NK-92 treated with Interleukin-12 subunit alpha and Interleukin-12 subunit beta, amount 100 ng/mL, for 24 hours (cell line): ENCODE measurements around the gene CLCN4.

Experiments
- DNase-seq: peaks from one replicate; lab custom pipeline; 2025; lab: John Stamatoyannopoulos, UW

CLCN4 gene

DNA sequence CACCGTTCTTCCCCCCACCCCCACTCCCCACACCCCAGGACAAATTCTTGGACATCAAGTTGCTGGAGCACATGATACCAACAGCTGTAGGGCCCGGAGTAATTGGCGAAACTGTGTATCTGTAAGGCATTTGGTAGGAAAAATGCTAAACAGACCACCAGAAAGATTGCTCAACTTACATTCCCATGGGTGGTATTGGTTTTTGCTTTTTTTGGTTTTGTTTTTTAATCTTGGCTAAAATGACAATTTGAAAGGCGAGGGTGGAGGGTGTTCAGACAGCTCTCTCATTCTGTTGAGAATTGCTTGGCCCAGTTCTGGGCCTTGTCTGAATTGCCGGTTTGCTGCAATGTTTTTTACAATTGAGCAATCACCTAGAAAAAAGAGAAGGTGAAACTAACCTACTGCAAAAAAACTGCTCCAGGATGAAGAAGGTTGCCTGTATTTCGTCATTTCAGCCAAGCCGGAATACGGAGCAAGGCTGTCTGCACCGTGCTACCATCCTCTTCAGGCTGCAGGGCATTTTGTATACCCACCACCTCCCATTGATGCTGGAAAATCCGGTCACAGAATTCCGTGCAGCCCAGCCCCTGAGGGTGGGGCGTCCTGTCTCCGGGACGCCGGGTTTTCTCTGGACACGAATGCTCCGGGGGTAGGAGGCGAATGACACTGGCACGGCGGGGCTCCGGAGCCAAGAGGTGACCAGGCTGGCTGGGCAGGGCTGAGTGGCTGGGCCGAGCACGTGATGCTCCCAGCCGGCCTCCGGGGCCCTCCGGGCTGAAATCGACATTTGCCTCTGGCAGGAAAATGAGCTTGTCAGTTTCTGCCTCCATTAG, at the start of gene CLCN4:
TSS of gene CLCN4 (plus strand) at position 777 of the 833 bp plus-strand sequence. CDS start 28,058 bp downstream, outside the sequence.
- no peak for DNase-seq

DNA sequence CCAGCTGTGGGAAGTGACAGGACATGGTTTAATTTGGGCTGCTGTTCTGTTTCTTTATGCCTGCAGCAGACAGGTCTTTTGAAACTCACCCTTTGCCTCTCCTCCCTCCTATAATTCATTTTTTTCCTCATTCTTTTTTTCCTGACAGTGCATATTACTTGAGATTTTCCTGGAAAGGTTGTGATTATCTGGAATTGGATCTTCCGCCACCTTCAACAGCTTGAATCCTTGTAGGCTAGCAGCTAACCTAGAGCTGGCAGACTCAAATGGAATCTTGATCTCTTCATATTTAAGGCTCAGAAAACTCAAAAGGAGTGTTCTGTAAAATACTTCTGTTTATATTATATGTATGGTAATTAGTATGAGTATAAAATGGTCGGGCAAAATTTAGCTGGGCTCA, 49.3 kb upstream of the CLCN4 start:
- DNase-seq, result no peak

DNA sequence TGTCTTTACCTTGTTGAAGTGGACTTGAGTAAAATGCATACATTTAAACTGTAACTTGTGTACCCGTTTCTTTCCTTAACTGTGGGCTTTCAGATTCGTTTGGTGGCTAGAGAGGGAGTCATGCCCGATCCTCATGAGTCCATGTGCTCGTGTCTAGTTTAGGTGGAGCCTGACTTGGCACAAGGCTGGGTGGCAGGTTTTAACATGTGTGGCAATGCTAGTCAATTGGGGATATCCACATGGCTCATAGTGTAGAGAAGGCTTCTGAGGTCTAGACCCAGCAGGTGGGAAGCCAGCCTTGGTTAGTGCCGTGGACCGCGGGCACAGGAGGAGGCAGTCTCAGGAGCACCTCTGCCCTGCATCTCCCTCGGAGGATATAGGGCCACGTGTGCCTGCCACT, 48.5 kb upstream of the CLCN4 start:
- DNase-seq, result no peak

DNA sequence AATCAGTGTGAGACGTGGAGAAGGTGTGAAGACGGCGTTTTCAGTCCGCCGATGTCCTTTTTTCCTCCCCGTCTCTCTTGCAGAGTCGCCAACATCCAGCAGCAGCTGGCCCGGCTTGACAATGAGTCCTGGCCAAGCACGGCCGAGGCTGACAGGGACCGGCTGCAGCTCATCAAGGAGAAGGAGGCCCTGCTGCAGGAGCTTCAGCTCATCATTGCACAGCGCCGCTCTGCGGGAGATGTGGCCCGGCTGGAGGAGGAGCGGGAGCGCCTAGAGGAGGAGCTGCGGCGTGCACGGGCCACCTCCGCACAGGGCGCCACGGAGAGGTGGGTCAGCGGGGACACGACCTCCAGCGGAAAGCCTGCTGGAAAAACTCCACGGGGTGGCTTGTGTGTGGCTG, 47.1 kb upstream of the CLCN4 start:
- no peak for DNase-seq

DNA sequence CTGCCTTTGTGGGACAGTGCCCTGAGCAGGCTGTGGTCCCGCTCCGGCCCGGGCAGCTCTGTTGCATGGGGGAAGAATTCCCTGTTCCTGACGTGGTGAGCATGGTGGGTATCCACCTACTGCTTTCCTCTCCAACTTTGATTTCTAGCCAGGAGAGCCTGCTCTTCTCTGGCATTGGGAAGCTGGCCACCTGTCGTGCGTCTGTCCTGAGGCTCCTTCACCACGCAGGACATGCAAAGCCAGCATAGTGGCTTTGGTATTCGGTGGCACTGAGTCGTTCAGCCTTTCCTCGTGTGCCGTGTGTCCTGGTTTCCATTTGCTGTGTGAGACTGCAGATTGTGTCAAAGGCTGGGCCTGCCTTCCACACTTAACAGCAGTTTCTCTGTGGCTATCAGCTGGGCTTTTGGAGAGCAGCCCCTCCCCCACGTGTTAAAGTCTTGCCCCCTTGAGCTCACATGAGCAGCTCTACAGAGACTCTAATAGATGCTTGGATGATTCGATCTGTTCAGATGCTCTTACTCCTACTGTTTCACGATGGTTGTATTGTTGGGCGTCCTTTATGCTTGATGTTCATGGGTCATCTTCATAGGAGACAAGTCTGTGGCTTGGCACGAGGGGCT, 46.3 kb upstream of the CLCN4 start:
- DNase-seq, result peak; percentile 10

DNA sequence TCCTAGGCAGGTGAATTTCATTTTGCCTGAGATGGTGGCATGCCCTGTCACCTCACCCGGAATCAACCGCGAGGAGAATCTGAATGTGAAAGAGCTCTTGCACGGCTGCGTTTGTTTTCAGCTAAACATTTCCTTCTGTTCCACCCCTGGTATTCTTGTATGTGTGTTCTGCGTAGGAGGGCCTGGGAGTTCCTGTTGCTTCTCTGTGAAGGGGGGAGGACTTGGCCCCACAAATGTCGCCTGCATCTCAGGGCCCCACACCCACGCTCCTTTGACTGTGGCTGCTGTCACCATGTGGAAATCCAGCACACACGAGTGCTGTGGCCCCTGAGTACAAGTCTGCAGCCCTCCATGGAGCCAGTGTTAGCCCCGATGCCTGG, 45.8 kb upstream of the CLCN4 start:
- DNase-seq, result peak; percentile 54

DNA sequence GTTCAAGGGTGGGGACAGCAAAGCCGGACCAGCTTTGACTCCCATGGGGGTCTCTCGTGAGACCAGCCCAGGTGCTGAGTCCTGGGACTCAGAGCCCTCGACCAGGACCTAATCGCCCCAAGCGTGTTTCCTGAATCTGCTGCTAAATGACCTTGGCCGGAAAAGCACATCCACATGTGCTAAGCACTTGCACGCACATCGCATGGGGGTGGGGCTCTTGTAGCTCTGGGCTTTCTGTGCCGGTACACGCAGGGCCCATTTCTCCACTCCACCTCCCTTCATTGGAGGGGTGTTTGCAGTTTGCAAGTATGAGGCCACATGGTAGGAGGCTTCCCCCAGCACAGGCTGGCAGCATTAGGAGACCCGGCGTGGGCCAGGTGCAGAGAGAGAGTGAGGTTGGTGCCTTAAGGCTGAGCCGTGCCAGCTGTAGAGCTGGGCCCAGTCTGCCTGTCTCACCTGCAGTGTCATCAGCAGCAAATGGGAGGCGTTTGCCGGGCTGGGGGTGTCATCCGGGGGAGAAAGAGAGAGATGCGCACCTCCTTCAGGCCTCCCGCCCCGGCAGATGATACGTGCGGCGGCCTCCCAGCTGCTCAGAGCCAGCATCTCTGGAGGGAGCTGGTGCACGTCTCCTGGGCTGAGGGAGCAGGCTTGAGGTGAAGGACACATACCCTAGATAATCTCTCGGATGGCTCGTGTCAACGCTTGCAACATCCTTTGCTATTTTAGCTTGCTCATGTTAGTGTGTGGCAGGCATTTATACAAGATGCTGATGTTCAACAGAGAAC, 45.2 kb upstream of the CLCN4 start:
- DNase-seq, result peak; percentile 77

DNA sequence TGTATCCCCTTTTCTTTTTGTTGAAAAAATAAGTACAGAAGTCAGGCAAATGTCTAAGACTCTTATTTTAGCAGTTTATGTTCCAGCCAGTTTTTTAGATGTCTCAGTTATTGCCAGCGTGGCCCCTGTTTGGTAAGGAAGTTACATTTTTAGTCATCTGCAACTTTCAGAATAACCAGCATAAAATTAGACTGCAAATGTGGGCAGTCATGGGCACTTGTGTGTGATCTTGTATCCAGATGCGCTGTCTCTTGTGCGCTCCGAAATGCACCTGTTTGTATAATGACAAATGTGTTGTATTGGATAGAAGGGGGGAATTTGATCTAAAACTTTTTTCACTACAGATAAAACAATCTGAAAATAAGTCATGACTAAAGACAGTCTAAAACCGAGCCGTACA, 44.3 kb upstream of the CLCN4 start:
- no peak for DNase-seq

DNA sequence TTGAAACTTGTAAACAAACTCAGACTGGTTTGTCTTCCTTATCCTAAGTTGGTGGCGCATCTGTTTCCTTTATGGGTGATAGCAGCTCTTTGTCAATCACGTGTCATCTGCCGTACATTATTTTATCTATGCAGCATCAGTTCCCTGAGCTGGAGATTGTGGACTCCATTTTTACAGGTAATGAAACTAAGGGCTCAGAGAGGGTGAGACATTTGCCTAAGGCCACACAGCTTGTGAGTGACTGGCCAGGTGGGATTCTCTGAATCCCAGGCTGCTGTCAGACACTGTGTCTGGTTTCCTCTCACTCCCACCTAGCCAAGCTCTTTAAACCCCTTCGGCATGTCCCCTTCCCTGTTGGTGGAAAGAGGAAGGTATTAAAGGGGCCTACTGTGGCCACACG, 41.7 kb upstream of the CLCN4 start:
- no peak for DNase-seq

DNA sequence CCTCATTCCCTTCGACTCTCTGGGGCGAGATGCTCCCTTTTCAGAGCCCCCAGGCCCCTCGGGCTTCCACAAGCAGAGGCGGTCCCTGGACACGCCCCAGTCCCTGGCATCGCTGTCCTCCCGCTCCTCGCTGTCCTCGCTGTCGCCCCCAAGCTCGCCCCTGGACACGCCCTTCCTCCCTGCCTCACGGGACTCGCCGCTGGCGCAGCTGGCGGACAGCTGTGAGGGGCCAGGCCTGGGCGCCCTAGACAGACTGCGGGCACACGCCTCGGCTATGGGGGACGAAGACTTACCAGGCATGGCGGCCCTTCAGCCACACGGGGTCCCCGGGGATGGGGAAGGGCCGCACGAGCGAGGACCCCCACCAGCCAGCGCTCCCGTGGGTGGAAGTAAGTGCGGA, 39.5 kb upstream of the CLCN4 start:
- no peak for DNase-seq

DNA sequence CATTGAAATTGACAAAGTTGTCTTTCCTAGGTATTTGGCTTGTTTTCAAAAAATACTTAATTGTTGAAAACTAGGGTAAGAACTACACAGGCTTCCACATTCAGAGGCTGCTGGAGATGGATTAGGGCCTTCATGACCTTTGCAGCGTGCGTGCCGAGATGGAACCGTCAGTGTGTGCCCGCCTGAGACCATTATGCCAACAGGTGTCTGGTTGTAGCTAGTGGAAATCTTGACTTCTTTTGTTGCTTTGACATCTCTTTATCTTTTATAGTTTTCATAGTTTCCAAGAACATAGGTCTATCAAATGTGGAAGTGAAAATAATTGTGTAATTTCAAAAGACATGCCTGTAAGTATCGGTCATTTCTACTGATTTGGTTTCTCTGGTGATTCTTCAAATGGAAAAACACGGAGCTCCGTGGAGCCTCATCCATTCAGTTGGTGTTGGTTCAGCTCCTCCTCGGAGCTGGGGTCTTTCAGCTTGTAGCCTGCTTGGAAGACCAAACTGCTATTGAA, 38.9 kb upstream of the CLCN4 start:
- no peak for DNase-seq

DNA sequence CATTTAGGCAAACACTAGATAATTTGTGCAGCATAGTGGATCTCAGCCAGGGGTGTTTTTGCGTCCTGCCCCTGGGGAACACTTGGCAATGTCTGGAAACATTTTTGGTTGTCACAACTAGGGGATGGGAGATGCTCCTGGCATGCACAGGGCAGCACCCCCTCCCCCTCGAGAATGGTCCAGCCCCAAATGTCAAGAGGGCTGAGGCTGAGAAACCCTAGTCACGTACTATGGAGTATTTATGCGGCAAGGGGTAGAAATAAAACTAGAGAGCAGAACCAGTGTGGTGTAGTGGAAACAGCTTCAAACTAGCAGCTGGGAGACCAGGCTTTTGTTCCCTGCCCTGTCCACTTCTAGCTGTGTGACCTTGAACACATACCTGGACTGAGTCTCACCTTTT, 38.2 kb upstream of the CLCN4 start:
- DNase-seq, result no peak

DNA sequence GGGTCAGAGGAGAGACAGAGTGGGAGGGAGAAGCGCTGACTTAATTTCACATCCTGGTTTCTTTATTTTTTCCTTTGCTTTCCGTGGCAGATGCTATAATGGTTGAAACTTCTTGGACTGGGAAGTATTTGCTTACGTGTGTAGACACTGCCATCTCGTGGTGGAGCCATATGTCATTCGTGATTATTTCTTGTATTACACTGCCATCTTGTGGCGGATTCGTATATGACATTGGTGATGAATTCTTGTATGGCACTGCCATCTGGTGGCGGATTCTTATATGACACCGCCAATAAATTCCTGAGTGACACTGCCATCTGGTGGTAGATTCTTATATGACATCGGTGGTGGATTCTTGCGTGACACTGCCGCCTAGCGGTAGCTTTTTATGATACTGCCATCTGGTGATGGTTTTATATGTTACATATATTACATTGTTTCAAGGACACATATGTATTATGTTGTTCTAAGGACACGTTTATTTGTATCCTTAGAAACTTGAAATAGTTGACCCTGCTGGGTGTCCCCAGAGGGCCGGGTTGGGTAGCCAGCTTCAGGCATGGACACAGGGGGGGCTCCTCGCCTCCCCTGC, 37.3 kb upstream of the CLCN4 start:
- peak; percentile 34 for DNase-seq

DNA sequence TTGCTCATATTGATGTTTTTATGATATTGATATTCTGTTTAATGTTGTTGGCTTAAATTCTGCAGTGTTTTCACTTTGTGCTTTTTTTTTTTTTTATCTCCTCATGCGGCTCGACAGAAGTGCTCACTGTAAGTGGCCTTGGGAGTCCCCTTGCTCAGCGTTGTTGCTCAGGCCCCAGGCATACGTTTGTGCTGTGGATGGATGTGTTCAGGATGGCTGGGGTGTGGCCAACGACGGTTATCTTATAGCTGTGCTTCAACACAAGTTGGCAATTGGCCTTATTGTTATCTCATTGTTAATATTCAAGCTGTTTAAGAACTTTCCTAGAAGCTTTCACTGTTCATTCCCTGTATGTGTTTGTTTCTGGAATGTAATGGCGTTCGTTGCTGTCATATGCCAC, 36.4 kb upstream of the CLCN4 start:
- DNase-seq, result no peak

DNA sequence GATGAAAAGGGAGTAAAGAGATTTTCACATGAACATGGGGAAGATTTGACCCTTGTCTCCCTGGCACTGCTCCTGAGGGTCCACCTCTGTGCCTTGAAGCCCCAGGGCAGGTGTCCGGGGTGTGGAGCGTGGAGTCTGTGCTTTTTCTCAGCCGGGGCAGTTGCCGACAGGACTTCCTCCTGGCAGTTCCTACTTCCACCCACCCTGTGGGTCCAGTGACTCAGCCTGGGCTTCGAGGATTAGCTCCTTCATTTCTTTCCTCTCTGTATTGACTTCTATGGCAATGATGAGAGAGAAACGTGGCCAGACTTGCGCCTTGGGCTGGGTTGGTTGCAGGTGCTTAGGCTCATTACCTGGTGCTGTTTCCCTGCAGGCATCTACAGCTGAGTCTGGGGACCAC, 35.9 kb upstream of the CLCN4 start:
- DNase-seq, result no peak

DNA sequence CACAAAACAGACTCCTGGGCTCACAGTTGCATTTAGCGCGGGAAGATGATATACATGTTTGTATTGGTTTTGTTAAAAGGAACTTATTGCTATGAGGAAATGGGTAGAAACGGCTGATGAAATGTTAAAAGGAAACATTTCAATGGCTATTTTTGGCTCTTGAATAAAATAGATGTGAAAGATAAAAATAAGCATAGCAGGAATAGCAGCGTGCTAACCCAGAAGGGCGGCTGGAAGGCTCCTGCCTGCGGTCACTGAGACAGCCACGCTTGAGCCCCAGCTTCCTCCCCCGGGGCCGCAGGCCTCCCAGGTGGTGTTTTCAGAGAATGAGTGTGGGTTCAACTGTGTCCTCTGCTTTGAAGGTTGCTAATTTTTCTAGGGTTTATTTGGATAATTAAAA, 35.0 kb upstream of the CLCN4 start:
- DNase-seq, result no peak

DNA sequence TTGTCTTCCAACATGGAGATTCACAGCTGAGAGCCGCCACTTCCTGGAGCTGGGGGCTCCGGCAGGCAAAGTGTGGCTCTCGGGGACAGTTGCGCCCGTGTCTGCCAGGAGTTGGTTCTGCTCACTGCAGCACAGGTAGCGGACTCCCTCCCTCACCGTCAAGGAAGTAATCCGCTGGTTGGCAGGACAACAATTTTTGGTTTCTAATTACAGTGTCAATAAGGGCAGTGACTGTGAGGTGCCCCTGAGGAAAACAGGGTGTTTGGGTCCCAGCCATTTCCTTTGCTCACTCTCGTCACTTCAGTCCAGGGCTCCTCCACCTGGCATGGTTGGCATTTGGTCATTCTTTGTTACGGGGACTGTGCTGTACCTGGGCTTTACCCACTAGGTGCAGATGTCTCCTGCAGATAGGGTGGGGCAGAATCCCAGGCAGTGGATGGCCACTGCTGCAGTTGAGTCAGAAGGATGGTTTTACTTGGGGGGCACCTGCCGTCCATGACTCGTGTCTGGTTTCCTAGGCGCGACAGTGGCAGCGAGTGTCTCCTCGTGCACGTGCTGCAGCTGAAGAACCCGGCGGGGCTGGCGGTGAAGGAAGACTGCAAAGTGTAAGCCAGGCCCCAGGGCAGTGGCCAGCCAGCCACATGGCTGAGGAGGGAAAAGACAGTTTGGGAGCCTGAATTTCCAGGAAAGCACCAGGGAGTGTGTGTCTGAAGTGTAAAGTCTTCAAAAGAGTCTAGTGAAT, 32.1 kb upstream of the CLCN4 start:
- no peak for DNase-seq

DNA sequence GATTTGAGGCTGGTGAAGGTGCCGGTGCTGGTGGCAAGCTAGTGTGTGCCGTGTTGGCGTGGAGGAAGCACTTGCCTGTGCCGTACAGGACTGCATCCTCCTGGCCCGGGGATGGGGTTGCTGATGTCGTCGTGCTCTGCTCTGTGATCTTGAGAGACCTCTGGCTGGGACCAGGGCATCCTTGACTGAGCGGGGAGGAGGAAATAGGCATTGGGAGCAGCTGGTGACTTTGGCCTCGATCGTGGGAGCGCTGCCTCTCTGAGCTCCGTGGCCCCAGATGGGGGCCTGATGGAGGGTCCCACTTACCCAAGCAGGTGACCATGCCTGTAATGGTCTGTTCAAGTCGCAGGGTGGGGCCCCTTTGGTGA, 31.5 kb upstream of the CLCN4 start:
- no peak for DNase-seq

DNA sequence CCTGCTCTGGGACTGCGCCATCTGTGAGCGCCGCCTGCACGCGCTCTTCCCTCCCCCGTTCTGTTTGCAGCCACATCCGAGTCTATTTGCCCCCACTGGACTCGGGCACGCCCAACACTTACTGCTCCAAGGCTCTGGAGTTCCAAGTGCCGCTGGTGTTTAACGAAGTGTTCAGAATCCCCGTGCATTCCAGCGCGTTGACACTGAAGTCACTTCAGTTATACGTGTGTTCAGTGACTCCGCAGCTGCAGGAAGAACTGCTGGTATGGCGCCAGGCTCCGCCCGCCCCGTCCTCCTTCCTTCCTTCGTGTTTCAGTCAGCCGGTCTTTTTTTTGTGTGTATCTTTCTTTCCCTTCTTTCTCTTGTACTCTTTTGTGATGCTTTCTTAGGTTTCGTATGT, 30.7 kb upstream of the CLCN4 start:
- DNase-seq, result no peak

DNA sequence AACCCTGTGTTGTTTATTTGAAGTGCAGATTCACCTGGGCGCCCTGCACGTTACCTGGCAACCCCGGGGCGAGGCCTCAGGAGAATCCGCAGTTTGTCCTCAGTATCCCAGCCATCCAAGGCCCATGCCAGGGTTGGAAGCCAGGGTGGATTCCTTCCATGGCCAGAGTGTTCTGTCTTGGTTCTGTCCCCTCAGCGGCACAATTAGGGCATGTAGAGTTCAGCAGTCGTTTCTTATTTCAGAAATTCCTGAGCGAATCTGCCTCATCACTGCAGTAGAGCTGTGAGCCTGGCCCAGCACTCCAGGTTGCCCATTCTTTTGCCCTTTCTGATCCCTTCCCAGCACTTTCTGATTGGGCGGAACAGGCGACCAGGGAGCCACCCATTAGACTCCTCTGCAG, 29.9 kb upstream of the CLCN4 start:
- DNase-seq, result no peak

DNA sequence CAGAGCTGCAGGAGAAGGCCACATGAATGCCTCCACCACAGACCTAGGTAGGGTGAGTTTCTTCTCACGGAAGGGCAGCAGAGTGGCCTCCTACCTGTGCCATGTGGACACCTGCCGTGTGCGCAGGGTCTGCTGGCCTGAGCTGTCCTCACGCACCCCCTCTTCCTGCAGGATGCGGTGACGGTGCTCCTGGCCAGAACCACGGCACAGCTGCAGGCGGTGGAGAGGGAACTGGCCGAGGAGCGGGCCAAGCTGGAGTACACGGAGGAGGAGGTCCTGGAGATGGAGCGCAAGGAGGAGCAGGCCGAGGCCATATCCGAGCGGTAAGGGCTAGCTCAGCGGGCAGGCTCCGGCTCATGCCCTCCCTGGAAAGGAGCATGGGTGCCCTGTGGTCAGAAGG, 28.4 kb upstream of the CLCN4 start:
- DNase-seq, result no peak

DNA sequence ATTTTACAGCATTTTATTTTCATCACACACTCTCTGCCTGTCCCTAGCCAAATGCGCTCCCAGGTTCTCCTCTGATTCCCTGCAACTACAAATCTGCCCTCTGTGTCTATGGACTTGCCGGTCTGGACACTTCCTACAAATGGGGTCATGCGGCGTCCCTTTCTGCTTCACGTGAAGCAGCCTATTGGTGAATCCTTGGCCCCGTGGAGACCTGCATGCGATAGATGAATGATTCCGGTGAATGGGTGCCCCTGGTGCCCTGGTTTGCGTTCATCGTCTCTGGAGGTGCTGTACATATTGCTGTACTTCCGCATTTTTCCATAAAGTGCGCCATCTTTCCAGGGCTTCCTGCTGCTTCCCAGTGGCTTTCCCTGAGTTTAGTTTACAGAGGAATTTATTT, 27.5 kb upstream of the CLCN4 start:
- DNase-seq, result no peak
